ENCODE data around the gene CDC37L1.

DNA sequence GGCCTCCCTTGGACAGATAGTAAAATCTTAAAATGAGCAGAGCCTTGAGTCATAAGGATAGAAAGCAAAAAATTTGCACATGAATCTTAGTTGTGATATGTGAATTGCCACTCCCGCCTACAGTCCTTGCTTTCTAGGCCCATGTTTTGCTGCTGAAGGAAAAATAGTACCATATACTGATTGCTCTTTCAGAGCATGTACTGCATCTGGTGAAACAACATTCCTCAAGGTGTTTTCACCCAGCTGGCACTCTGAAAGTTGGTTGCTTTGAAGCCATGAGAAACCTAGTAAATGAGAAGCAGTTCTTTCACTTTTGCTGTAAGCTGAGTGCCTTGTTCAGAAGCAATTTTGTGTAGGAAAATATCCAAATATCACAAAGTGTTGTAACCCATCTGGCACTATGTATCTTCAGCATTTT is 10.3 kb downstream of the CDC37L1 start:
- TF ChIP-seq, protein P1, sequence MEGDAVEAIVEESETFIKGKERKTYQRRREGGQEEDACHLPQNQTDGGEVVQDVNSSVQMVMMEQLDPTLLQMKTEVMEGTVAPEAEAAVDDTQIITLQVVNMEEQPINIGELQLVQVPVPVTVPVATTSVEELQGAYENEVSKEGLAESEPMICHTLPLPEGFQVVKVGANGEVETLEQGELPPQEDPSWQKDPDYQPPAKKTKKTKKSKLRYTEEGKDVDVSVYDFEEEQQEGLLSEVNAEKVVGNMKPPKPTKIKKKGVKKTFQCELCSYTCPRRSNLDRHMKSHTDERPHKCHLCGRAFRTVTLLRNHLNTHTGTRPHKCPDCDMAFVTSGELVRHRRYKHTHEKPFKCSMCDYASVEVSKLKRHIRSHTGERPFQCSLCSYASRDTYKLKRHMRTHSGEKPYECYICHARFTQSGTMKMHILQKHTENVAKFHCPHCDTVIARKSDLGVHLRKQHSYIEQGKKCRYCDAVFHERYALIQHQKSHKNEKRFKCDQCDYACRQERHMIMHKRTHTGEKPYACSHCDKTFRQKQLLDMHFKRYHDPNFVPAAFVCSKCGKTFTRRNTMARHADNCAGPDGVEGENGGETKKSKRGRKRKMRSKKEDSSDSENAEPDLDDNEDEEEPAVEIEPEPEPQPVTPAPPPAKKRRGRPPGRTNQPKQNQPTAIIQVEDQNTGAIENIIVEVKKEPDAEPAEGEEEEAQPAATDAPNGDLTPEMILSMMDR (IDR thresholded peaks at IDR 0.05) = no peak
- TF ChIP-seq POLR2A (IDR thresholded peaks at IDR 0.05) = no peak
